Activated T-cell treated with anti-CD3 and anti-CD28 coated beads, Interleukin-2, amount 50 U/mL, for 48 hours (primary cell): ENCODE data around the gene CMTM5.

Source experiments
- DNase-seq, 2 experiments: peaks; one replicate each; pipeline ENCODE4 v3.0.0-alpha.2; 2020

The CMTM5 gene

DNA sequence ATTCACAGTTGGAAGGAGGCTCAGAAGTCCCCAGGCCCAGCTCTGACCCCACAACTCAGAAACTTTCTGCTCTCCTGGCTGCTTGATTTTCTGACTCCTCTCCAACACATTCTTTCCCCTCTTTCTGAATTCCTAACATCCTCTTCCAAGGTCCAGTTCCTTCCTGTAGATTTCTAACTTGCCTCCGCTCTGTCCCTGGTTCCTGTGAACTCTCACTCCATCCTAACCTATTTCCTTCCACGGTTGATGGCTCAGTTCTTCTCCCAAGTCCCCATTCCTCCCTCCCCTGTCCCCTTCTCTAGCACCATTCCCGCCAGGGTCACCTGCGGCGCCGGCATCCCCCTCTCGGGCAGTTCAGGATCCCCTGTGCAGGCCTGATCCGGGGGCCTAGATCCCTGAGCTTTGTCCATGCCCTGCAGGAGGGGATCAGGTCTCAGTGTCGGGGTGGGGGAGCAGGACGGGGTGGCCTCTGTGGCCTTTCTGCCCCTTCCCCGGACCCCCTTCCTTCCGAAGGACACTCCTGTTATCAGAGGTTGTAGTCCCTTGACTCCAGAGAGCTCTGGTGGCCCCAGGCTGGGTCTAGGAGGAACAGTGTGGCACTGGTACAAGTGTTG is 18.2 kb upstream of the CMTM5 start:
- no peak for DNase-seq

DNA sequence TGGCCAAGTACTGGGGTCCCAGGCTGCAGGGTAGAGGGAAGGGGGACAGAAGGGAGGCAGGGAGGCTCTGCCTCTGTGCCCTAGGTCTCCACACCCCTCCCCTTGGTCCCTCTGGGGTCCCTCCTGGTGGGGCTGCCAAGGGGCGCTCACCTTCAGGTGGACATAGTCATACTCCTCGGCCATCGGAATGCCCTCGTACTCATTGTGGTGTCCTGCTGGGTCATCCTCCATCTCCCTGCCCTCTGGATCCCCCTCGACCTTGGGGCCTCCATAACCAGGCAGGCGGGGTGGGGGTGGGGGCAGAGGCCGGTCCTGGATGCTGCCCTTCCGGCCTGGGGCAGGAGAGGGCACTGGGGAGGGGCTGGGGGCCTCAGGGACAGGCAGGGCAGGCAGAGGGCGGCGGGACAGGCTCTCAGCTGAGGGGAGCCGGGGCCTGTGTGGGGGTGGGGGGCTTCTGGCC is 17.6 kb upstream of the CMTM5 start:
- no peak for DNase-seq

DNA sequence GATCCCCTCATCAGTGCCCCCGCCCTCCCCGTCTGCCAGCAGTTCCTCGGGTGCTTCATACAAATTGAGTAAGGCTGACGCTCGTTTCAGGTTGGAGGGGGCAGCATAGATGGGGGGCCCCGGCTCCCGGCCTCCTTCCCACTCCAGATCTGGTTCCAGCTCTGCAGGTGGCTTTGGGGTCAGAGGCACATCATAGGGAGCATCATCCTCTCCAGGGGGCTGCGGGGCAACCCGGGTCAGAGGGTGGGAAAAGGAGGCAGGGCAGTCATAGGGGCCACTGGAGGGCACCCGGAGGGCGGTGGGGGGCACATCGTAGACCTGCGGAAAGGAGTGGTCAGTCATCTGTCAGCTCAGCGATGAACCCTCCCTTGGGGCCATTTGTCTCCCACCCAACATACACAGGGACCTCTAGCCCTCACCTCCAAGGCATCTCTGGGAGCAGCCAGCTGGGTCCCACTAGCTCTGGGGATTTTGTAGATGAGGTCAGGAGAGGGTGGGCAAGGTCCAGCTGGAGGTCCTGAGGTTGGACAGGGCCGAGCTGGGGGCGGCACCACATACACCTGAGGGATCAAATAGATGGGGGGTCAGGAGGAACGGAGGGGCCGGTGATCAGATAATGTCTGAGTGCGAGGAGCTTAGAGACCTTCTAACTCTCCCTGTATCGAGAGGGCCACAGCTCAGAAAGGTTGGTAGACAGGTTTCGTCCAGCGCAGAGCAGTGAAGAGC is 17.0 kb upstream of the CMTM5 start:
- no peak for DNase-seq

- DNase-seq, result no peak
Measured at GRCh38 chr14:23360496-23360895, 16.4 kb upstream of the CMTM5 start.

- DNase-seq, result no peak
Measured at GRCh38 chr14:23361320-23361719, 15.5 kb upstream of the CMTM5 start.

DNA sequence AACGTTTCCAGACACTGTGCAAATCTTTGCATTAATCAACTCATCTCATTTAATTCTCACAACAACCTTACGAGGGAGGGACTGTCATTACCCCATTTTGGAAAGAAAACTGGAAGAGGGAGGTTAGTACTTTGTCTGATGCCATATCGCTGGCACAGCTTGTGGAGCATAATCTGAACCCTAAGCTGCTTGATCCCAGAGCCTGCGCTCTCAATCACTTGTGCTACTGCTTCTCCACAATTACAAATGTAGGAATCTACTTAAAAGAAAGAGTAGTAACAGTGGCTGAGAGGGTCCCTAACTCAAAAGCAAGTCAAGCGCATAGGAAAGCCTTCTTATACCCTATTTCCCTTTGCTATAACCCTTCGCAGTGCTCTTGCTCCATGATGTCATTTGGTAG is 15.1 kb upstream of the CMTM5 start:
- no peak for DNase-seq

DNA sequence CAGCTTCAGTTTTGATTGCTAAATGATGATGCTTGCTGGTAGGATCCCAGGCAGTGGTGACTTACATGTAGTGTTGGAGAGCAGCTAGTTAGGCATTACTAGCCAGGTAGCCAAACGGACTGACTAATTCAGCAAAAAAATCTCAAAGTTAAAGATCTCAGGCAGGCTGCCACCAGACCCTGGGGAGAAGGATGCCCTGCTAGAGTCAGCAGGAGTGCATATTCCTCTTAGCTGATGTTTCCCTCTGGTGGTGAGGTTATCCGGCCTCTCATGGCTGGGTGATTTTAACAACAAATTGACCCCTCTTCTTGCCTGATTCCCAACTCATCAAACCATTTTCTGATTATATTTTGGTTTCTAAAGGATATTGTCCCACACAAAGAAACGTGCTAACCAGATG is 14.6 kb upstream of the CMTM5 start:
- no peak for DNase-seq

- no peak for DNase-seq
Measured at GRCh38 chr14:23364164-23365035, 12.4 kb upstream of the CMTM5 start.

DNA sequence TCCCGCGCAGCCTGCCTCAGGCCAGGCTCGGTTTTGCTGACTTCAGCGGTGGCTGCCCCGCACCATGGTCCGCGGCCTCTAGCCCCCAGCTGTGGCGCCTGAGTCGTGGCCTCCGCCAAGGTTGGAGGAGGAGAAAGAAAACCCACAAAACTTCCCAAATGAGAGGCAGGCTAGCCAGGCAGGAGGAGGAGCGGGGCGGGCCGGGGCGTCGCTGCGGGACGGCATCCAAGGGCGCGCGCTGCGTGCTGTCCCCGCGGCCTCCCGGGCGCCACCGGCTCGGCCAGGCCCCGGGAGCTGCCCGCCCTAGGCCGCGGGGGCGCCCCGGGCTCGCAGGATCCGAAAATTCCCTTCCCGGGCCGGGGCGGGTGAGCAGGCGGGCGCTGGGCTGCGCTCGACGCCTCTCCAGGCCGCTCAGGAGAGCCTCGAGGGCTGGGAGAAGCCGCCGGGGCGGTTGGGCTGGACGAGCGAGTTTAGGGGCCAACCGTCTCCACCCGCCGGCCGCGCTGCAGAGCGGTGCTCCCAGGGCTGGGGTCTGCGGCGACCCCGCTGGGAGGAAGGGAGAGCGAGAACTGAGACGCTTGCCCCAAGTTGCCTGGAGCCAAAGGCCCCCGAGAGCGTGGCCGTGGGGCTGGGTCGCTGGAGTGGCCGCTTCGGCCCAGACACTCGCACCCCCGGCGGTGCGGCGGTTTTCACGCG is 11.7 kb upstream of the CMTM5 start, which contains the start of gene EFS:
Gene EFS, minus strand, starts transcription at position 137 of the 696 bp plus-strand sequence. CDS start 147 bp downstream, outside the sequence.
- DNase-seq, result no peak

GRCh38 chr14:23365732-23366425 is 11.0 kb upstream of the CMTM5 start:
- DNase-seq, result no peak

GRCh38 chr14:23366426-23366921 is 10.4 kb upstream of the CMTM5 start:
- no peak for DNase-seq

GRCh38 chr14:23370221-23370620 is 6.6 kb upstream of the CMTM5 start:
- no peak for DNase-seq

GRCh38 chr14:23371865-23372264 is 5.0 kb upstream of the CMTM5 start:
- no peak for DNase-seq

DNA sequence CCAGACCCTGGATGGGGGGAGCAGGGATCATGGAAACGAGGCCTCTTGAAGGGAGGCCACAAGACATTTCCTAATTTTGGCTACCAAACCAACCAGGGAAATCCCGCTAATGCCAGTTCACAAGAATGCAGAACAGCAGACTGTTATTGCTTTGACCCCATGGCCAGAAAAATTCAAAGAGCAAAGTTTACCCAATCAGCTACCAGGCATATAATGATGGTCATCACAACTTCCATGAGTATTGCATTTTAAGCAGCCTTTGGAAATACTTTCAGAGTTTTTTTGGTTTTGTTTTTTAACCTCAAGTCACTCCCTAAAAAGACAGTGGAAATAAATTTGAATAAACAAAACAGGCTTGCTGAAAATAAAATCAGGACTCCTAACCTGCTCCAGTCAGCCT is 4.3 kb upstream of the CMTM5 start, which contains the start of gene IL25:
Gene IL25, plus strand, starts transcription at position 301 of the 400 bp plus-strand sequence.
- no peak for DNase-seq

DNA sequence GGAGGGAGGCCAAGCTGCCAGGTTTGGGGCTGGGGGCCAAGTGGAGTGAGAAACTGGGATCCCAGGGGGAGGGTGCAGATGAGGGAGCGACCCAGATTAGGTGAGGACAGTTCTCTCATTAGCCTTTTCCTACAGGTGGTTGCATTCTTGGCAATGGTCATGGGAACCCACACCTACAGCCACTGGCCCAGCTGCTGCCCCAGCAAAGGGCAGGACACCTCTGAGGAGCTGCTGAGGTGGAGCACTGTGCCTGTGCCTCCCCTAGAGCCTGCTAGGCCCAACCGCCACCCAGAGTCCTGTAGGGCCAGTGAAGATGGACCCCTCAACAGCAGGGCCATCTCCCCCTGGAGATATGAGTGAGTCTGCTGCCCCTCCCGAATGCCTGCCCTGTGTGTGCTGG is 3.8 kb upstream of the CMTM5 start:
- DNase-seq, result no peak

GRCh38 chr14:23375527-23376251 is 1.2 kb upstream of the CMTM5 start:
- no peak for DNase-seq

GRCh38 chr14:23377198-23377550 is 328 bp downstream of the CMTM5 start:
- DNase-seq, result no peak

GRCh38 chr14:23377573-23378563 is 1.0 kb downstream of the CMTM5 start:
- no peak for DNase-seq

DNA sequence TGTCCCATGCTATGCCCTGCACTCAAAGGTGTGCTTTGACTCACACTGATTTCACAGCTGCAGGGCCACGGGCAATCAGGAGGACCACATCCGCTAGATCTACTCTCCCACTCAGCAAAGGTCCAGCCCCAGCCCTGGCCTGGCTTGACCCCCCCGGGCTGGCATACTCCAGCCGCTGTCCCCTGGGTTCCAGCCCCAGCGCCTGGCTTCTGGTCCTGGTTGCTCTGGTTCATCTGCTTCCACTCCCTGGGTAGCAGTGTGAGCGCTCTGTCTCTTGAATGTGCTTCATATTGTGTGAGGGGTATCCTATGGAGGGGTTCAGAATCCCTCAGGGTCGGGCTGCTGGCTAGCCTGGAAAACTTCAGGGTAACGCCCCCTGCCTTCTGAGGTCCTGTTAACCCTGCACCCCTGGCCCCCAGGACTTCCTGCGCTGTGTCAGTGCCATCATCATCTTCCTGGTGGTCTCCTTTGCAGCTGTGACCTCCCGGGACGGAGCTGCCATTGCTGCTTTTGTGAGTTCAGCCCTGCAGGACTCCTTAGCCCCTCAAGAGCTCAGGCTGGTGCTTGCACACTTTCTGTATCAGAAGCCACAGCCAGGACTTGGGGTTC is 1.9 kb downstream of the CMTM5 start:
- no peak for DNase-seq
